Lower lobe of right lung (tissue), 2 donors: ENCODE data around the gene PSMG4. TPM values are rescaled to one million over a fixed set of nuclear protein-coding genes. Genes with fewer than 3 reads are reported as not detected.

ENCODE experiments used
- ATAC-seq, 2 donors: fragments of 200-7000 bp; cut with Tn5 transposase; one replicate each; pipeline ENCODE4 v1.9.1; 2020 to 2022; ENCODE audit warnings: mild to moderate bottlenecking in 2 of 2, moderate library complexity in 2 of 2
- DNase-seq: peaks from one replicate; pipeline ENCODE4 v3.0.0-alpha.2; 2020
- H3K27ac ChIP-seq: fragments of 200-600 bp; one replicate; pipeline ENCODE4 v1.8.0; 2022
- H3K27me3 ChIP-seq: fragments of 200-600 bp; one replicate; pipeline ENCODE4 v1.8.0; 2022; ENCODE audit warnings: low read depth
- H3K36me3 ChIP-seq: fragments of 200-600 bp; one replicate; pipeline ENCODE4 v1.8.0; 2022; ENCODE audit warnings: mild to moderate bottlenecking
- H3K4me1 ChIP-seq: fragments of 200-600 bp; one replicate; pipeline ENCODE4 v1.8.0; 2022
- H3K4me3 ChIP-seq: fragments of 200-600 bp; one replicate; pipeline ENCODE4 v1.8.0; 2022; ENCODE audit warnings: mild to moderate bottlenecking
- H3K9me3 ChIP-seq: fragments of 200-600 bp; one replicate; pipeline ENCODE4 v1.8.0; 2022
- intact Hi-C: fragments of 100-400 bp; cut with DNase I; formaldehyde crosslinking; loops from one replicate; pipeline ENCODE4 v1.11.0; 2022
- total RNA-seq: library from RNA; stranded (reverse); fragmentation: NEBNext Ultra II Directional; extraction: Animal tissue kit (Norgen Biotek cat#: 25700); gene quantifications from one replicate; pipeline ENCODE4 v1.2.1, GENCODE V29; 2021
- TF ChIP-seq, protein P1 (sequence below): fragments of 200-600 bp; IDR thresholded peaks from one replicate; pipeline ENCODE4 v1.8.0; 2022; ENCODE audit warnings: antibody characterized with exemption, mild to moderate bottlenecking
- donor health status: DM: no; HTN: yes; CAD: no; lungs with severe emphysema.

PSMG4 gene
- total RNA-seq, 1 donor from 2014 or later: 19.1 TPM

DNA sequence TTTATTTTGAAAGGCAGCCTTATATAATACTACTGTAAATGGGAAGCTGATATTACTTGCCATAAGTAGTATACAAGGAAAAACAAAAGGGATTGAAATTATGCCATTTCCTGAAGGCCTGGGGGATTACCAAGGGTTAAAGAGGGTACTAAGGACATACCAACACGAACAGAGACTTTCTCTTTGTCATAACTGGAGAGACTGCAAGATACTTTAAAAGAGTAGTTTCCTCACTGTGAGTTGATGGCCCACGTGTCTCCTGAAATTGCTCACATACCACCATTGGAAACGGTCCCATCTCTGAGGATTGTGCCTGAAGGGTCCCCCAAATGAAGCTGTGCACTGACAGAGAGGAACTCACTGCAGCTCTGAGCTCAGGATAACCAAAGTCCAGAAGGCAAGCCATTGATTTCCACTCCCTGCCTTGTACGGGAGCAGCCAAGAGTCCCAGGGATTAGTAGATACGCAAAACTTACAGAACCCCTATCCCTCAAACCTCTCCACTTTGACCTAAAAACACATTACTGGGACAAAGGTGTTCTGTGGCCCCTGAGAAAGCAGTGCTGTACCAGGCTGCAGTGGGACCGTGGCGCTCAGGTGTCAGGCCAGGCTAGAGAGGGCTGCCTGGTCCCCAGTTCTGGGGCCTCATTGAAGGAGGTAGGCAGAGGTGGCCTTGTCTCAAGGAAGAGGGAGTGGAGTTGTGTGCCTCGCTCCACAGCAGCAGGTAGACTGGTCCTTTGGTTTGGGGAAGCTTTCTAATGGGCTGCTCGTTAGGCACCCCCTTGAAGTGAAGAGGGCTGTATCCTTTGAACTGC, 15.2 kb downstream of the PSMG4 start:
- intact Hi-C loops: no loop called here
- Histone ChIP-seq H3K9me3 (no peaks in the 10 kb centered on the region), H3K4me1 (no peaks in the 10 kb centered on the region), H3K36me3 (peaks cover 54% of the 10 kb centered on the region), H3K27me3 (no peaks in the 10 kb centered on the region), H3K27ac (no peak overlapping the region), H3K4me3 (no peak overlapping the region)
- DNase-seq (peak; percentile 39), ATAC-seq (no peak)
- TF ChIP-seq, protein P1, sequence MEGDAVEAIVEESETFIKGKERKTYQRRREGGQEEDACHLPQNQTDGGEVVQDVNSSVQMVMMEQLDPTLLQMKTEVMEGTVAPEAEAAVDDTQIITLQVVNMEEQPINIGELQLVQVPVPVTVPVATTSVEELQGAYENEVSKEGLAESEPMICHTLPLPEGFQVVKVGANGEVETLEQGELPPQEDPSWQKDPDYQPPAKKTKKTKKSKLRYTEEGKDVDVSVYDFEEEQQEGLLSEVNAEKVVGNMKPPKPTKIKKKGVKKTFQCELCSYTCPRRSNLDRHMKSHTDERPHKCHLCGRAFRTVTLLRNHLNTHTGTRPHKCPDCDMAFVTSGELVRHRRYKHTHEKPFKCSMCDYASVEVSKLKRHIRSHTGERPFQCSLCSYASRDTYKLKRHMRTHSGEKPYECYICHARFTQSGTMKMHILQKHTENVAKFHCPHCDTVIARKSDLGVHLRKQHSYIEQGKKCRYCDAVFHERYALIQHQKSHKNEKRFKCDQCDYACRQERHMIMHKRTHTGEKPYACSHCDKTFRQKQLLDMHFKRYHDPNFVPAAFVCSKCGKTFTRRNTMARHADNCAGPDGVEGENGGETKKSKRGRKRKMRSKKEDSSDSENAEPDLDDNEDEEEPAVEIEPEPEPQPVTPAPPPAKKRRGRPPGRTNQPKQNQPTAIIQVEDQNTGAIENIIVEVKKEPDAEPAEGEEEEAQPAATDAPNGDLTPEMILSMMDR: no peak

DNA sequence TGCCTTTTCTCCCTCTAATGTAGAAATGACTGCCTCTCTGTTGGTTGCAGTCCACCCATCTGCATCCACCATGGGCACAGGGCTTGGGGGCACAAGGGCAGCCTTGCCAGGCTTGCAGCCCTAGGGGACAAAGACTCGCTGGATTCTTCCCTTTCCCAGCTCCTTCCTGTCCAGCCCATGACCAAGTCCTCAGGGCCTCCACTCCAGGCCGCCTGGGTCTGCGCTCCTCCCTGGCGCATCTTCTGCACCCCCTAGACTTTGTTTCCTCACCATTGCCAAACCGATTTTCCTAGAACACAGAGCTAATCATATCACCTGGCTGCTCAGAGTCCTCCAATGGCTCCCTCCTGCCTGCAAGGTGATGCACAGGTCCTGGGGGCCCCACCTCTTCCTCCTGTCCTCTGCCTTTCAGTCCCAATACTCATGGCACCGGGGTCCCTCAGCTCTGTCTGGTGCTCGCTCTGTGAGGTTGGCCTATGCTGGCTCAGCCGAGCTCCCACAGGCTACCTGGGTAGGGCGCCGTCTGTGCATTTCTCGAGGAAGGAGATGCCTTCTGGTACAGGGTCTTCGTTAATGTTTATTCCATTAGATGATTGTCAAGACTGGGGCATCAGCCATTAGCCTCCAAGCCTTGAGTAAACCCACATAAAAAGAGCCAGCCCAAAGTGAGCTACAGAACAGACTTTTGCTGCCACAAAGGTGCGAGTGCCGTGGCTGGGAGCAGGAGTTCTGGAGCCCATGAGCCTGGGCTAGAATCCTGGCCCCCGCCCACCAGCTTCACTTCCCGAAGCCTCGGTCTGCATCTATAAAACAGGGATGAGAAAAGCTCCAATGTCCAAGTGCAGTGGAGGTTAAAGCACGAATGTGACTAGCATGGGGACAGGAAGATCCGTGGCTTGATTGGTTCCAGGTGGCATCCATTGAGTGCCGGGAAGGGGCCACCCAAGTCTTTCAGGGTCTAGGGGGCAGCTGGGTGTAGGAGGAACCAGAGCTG, 17.7 kb downstream of the PSMG4 start:
- Histone ChIP-seq H3K9me3 (no peaks in the 10 kb centered on the region), H3K4me1 (peaks cover 3% of the 10 kb centered on the region), H3K27me3 (no peaks in the 10 kb centered on the region), H3K4me3 (no peak overlapping the region), H3K27ac (no peak overlapping the region), H3K36me3 (peaks cover 31% of the 10 kb centered on the region)
- TF ChIP-seq, protein P1: no peak
- intact Hi-C loops: loop anchor here (5.0 kb wide), 1 partner anchor 461 kb away; no protein-coding TSS in a partner anchor
- ATAC-seq (no peak), DNase-seq (no peak)

DNA sequence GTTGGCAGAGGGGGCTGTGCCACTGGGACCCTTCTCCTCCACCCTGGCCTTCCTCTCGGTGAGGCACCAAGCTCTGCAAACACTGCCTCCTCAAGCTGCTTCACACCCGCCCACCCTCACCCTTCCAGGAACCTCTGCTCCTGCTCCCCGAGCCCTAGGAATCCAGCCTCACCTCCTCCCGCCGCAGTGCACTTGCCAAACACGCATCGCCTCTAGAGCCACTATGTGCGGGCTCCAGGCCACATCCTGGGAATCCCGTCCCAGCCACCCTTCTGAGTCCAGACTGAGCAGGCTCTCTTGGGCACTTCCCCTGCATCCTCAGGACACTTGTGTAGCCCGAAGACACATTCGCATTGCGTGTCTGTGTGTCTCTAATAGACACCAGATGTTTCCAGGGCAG, 18.5 kb downstream of the PSMG4 start:
- Histone ChIP-seq H3K36me3 (peaks cover 23% of the 10 kb centered on the region), H3K27ac (no peak overlapping the region), H3K9me3 (no peaks in the 10 kb centered on the region), H3K27me3 (no peaks in the 10 kb centered on the region), H3K4me3 (no peak overlapping the region), H3K4me1 (peaks cover 11% of the 10 kb centered on the region)
- TF ChIP-seq, protein P1: no peak
- DNase-seq (no peak), ATAC-seq (no peak)
- intact Hi-C loops: loop anchor here (5.0 kb wide), 1 partner anchor 460 kb away; no protein-coding TSS in a partner anchor

DNA sequence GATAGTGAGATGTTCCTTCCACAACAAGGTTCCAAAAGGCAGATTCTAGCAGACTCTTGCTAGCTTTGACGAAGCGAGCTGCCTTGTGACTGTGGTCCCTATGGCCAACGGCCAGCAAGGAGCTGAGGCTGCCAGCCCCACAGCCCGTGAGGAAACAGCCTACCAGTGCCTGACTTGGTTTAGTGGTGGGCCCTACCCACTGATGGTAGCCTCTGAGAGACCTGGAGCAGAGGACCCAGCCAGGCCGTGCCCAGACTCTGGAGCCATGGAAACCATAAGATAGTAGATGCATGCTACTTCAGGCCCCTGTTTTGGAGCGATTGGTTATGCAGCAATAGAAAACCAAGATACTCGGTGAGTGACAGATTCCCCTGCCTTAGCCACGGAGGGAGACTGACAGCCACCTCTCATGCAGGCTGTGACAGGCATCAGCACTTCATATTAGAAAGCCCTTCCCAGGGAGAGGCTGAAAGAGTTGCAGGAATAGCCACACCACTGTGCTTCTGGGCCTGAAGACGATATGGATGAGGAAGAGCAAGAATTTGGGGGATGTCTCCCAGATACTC, 19.2 kb downstream of the PSMG4 start:
- intact Hi-C loops: loop anchor here (5.0 kb wide), 1 partner anchor 459 kb away; no protein-coding TSS in a partner anchor
- TF ChIP-seq, protein P1: no peak
- H3K4me3 ChIP-seq: no peak overlapping the region
- peaks cover 16% of the 10 kb centered on the region for H3K36me3 ChIP-seq
- no peaks in the 10 kb centered on the region for H3K27me3 ChIP-seq
- H3K9me3 ChIP-seq: no peaks in the 10 kb centered on the region
- DNase-seq (no peak), ATAC-seq (no peak)
- no peak overlapping the region for H3K27ac ChIP-seq
- H3K4me1 ChIP-seq: peaks cover 18% of the 10 kb centered on the region

DNA sequence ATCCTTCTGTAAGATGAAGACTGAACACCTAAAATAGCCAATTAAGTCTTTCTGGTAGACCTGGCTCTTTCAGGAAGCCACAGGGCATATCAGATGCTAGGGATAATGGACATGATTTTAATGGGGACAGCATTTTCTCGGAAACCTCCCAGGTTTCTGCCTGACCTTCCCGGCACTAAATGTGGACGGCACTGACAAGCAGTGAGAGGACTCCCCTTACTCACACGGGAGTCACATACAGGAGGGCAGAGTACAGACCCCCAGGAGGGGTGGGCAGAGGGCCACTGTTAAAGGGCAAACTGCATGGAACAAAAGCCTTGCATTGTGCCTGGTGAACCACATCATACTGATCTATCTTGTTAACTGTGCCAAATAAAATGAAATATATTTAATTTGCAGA, 19.9 kb downstream of the PSMG4 start:
- TF ChIP-seq, protein P1: no peak

More for the DNA sequence above, 19.9 kb downstream of the PSMG4 start:
- peaks cover 20% of the 10 kb centered on the region for H3K4me1 ChIP-seq
- no peak overlapping the region for H3K4me3 ChIP-seq
- H3K36me3 ChIP-seq: peaks cover 12% of the 10 kb centered on the region
- no peaks in the 10 kb centered on the region for H3K27me3 ChIP-seq
- DNase-seq (no peak), ATAC-seq (no peak)
- no peak overlapping the region for H3K27ac ChIP-seq
- intact Hi-C loops: loop anchor here (5.0 kb wide), 1 partner anchor 459 kb away; no protein-coding TSS in a partner anchor
- no peaks in the 10 kb centered on the region for H3K9me3 ChIP-seq
